Stimulated activated naive CD8-positive, alpha-beta T cell treated with anti-CD3 and anti-CD28 coated beads, Interleukin-15, Interleukin-2, amounts not matched to agents 100 U/mL and 50 U/mL, for 24 hours (primary cell): ENCODE results near the gene MYCBP2.
"Not testable (repeated sequence)": the region's sequence is repeated elsewhere in the genome, so short reads cannot be mapped to it uniquely, and the experiment has no call there.

ENCODE experiments used
- ATAC-seq: fragments of 150-1000 bp; cut with Tn5 transposase; one replicate; pipeline ENCODE4 v1.10.0; 2021
- DNase-seq: peaks from one replicate; pipeline ENCODE4 v3.0.0; 2021

Gene MYCBP2

DNA sequence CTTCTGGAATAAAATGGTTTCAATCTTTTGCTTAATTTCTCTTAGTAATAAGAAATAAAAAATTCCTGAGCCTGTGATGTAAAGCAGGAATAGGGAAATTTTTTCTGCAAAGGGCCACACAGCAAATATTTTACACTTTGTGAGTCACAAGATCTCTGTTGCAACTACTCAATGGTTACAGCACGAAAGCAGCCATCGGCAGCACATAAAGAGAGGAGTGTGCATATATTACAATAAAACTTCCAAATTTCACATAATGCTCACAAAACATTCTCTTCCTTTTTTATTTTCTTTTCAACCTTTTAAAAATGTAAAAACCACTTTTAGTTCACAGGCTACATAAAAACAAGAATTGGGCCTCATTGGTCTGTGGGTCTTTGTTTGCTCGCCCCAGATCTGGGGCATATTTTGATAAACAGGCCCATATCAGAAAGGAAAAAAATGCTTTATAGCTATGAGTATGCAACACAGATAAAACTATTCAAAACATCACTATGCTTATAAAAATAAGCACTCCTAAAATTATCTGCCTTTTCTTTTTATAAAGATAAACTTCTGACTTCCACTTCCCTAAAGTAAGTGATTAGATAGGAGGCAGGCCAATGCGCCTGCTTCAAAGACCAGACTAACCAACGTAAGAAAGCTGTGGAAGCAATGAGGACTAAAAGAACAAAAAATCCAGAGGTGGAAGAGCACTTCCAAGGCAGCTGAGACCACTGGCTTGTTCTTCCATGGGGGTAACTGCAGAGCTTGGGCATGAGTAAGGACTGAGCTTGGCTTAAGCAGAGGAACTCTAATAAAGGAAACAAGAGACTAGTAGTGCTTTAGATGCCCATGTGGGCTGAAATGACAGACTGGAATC, 26.5 kb downstream of the MYCBP2 start:
- no peak for ATAC-seq
- no peak for DNase-seq

DNA sequence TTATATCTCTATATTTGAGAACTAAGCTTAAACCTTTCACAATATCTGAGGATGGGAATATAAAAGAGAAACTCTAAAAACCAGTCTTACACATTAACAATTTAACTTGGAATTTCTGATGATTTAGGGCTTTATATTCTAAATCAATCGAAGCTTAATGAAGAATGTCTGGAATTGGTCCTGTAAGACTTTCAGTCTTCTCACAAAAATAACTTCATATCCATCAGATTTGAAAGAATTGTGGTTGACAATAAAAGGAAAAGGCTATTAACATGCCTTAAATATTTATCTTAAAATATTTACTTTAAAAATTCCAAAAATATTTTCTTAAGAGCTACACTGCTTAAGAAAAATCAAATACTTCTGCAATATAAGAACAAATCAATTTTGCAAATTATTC, 27.3 kb downstream of the MYCBP2 start:
- DNase-seq = no peak

DNA sequence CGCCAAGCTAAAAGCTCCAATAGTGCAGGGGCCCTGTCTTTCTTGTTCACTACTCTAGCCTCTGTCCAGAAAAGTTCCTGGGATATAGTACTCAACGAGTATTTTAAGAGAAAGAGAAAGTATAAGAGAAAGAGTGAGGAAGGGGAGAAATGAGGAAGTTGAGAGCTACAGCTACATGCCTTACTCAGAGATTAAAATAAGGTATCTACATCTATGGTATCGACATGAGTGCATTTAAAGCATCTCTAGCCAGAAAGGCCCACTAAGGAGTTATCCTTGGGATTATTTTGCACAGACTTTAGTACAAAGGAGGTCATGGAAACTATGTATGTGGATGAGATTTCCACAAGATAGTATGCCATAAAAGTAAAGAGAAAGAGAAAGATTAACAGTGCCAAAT, 28.5 kb downstream of the MYCBP2 start:
- peak; percentile 36 for ATAC-seq
- DNase-seq = no peak

More for the DNA sequence above, 27.3 kb downstream of the MYCBP2 start:
- ATAC-seq = no peak

DNA sequence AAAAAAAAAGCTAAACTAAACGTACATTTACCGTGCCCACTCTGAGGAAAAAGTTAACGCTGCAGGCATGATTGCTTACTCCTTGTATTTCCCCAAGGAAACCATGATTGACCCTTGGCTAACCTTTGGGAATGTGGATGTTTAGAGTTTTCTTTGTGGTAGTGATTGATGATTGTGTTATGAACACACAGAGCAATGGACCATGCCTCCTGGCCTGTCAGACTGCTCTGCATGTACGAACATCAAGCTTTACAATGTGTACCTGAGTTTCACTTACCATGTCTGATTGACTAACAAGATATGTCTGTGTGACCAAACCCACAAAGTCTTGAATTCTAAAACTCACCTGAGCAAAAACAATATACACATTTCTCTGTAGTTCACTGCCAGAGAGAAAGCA, 35.1 kb downstream of the MYCBP2 start:
- ATAC-seq (no peak), DNase-seq (no peak)

DNA sequence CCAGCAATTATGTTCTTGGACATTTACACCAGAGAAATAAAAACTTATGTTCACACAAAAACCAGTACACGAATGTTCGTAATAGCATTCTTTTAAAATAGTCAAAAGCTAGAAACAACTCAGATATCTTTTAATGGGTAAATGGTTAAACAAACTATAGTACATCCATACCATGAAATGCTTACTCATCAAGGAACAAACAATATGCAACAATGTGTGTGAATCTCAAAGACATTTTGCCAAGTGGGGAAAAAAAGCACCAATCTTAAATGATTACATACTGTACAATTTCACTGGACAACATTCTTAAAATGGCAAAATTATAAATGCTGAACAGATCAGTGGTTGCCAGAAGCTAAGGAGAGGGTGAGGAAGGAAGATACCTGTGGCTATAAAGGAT, 36.6 kb downstream of the MYCBP2 start:
- no peak for ATAC-seq
- no peak for DNase-seq

DNA sequence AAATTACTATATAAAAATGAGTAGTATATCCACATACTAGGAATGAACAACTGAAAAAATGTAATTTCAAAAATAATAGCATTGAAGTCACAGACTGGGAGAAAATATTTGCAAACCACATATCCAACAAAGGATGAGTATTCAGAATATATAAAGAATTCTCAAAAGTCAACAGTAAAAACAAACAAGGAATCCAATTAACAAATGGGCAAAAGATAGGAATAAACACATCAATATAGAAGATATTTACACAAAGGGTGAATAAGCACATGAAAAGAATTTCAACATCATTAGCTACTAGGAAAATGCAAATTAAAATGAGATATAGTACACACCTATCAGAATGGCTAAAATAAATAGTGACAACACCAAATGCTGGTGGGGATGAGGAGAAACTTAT, 37.0 kb downstream of the MYCBP2 start:
- ATAC-seq (no peak), DNase-seq (no peak)

DNA sequence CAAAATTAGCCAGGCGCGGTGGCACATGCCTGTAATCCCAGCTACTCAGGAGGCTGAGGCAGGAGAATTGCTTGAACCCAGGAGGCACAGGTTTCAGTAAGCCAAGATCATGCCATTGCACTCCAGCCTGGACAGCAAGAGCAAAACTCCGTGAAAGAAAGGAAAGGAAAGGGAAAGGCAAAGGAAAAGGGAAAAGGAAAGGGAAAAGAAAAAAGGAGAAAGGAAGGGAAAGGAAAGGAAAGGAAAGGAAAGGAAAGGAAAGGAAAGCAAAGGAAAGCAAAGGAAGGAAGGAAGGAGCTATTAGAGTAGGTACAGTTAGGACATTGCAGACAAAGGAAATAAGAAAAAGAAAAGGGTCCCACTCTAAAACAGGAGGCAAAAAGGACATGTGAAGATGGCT, 41.3 kb downstream of the MYCBP2 start:
- not testable (repeated sequence) for ATAC-seq, DNase-seq

DNA sequence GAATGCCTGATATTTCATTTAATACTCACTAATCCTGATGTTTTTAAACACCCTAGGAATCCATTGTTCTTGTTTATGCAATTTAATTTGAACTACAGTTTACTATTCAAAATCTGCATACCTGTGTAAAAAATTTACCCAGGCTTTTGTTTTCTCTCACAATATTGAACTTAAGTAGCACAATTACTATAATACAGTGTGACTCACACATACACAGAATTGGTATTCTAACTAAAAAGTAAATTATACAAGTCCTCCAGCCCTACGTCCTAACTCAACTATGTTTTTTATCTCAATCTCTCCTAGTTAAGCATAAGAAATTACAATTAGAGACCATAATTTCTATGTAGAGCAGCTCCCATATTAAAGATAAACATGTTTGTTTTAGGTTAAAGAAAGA, 41.8 kb downstream of the MYCBP2 start:
- no peak for DNase-seq
- ATAC-seq = no peak

DNA sequence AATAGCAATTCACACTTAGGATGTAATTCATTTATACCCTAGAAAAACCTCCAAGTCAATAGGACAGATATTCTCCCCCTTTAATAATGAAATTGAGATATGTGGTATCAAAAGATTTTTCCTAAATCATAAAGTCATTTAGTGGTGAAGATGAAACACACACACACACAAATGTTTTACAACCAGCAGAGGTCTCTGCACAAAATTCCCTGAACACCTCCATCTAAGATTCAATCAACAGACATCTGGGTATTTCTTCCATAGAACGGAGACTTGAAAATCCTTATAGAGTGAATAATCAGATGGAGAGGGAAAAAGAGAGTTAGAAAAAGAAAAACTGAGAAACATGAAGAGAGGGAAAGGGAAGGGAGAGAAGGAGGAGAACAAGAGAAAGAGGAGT, 52.8 kb downstream of the MYCBP2 start:
- no peak for ATAC-seq
- DNase-seq = no peak

DNA sequence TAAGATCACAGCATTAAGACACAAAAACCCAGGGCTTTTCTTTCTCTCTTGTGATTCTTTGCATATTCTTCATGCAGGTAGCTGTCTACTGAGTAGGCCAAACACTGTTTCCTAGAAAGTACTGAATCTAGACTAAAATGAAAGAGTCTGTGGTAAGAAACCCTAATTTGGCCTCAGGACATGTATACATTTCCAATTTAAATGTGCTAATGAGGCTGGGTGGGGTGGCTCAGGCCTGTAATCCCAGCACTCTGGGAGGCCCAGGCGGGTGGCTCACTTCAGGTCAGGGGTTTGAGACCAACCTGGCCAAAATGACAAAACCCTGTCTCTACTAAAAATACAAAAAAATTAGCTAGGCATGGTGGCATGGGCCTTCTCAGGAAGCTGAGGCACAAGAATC, 57.8 kb downstream of the MYCBP2 start:
- ATAC-seq = no peak
- DNase-seq = no peak

DNA sequence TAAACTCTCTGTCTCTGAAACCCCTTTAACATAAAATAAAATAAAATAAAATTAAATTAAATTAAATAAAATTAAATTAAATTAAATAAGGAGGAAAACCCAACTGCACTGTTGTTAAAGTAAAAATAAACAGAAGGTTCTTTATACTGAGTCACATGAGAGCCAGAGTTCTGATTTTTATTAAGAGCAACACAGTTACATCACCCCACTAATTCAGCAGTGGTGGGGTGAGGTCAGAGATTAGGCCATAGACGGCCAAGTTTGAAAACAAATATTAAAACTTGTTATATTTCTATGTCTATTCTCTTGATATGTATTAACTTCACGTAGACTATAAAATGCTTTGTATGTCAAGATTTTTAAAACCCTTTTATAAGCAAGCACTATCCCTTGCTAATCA, 59.5 kb downstream of the MYCBP2 start:
- DNase-seq (no peak), ATAC-seq (no peak)

DNA sequence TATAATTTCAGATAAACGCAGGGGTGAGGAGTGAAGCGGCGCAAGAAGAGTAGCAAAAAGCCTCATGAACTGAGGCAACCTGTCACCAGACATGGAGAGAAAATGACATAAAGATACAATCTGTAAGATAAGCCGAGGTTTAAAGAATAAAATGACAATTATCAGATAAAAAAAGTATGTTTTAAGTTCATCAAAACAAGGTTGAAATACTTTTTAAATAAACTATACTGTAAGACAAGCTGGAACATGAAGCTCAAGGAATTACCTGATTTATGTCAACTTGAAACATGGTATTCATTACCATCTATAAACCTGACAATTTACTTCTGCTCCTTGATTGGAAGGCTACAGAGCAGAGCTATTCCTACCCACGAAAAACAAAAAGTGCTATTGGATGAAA, 61.6 kb downstream of the MYCBP2 start:
- no peak for ATAC-seq
- DNase-seq = no peak

DNA sequence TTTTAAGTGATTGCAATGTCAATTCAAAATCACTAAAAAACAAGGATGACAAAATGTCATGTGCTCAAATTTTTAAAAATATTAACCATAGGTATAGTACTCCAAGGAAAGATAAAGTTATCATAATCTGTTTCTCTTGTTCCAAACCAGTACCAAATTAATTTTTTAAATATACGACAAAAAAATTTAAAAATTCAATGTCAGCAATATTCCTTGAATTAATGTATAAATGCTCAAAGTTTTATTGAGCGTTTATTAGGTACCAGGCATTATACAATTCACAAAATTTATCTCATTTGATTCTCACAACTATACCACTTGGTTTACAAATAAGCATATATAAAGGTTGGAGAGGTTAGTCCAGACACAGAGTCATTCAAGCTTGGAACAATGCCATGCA, 64.7 kb downstream of the MYCBP2 start:
- DNase-seq (no peak), ATAC-seq (no peak)

DNA sequence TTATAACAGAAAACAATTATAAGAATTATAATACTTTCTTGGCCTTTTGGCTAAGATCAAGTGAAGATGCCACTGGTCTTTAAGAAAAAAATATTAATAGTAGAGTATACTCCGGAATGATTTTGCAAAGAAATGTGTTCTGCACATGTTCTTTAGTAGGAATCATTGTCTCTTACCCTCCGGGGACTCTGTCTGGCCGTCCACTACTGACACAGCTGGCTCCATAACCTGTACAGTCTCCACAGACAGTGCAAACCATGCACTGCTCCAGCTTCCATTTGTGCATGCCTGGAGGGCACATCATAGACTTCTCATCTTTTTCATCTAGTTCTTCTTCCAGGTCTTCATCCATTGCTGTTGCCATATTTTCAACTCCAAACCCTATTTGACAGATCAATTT, 75.9 kb downstream of the MYCBP2 start:
- no peak for ATAC-seq
- no peak for DNase-seq

DNA sequence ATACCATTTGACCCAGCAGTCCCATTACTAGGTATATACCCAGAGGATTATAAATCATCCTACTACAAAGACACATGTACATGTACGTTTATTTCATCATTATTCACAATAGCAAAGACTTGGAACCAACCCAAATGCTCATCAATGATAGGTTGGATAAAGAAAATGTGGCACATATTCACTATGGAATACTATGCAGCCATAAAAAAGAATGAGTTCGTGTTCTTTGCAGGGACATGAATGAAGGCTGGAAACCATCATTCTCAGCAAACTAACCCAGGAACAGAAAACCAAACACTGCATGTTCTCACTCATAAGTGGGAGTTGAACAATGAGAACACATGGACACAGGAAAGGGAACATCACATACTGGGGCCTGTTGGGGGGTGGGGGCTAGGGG, 81.7 kb downstream of the MYCBP2 start:
- not testable (repeated sequence) for ATAC-seq, DNase-seq

DNA sequence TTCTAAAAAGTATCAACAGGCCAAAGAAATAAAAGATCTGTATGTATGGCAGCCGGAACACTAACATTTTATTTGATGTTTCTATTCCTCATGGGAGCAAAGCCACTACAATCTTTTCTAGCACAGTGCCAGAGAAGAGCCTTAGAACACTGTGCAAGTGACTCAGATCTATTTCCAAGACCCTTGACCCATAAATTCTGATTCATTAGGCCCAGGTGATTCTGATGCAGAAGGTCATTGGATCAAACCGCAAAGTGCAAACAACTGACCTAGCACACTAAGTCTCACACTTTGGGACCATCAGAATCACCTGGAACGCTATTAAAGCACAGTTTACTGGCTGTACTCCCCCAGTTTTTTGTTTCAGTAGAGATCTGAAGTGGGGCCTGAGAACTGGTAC, 87.6 kb downstream of the MYCBP2 start:
- DNase-seq = no peak
- no peak for ATAC-seq

DNA sequence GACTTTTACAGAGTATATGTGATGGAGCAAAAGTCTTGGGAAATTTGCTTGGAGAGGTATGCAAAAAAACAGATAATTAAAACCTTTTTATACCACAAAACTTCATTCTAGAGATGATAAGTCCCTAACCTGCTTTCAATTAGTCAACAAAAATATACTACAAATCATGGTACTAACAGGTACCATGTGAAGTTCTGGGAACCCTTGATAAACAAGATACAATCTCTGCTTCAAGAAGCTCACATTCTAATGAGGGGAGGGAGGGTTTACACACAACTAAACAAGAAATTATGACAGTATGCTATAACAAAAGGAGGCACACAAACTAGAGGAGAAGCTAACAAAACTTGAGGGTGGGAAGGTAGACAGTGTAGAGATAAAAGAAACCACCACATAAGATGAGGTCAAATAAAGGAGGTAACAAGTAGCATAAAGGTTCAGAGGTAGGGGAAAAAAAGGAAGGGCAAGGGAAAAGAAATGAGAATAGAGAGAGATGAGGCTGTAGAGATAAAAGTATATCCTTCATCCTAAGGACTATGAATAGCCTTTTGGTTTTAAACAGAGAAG, 91.4 kb downstream of the MYCBP2 start:
- no peak for DNase-seq
- no peak for ATAC-seq

DNA sequence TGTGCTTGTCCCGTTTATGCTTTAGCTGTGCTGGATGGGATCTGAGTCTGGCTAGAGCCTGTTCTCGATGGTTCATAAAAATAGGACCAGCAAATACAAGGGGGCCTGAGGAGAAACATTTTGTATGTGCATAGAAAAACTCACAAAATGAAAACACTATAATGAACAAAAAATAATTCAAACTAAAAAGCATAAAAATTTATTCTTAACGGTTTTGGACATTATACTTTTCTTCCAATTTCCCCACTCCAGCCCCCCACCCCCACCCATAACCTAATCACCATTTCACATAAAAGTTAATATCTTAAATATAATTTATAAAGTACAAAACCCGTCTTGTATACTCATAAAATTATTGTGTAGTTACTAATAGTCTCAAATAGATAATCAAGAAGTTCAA, 93.7 kb downstream of the MYCBP2 start:
- ATAC-seq = no peak

DNA sequence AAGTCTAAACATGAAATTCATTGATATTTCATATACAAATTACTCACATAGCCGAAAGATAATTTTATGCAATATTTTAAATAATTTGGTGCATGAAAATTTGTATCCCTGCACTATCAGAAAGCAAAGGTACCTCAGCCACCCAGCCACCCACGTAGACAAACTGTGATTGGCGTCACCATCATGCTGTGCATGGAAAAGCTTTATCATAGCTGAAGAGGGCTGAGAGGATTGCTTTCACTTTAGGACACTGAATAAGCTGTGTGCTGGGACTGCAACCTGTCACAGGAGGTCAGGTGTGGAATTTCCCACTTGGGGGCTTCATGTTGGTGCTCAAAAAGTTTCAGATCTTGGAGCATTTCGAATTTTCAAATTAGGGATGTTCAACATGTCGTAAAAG, 96.3 kb downstream of the MYCBP2 start:
- DNase-seq = peak; percentile 13
- peak; percentile 91 for ATAC-seq

More for the DNA sequence above, 93.7 kb downstream of the MYCBP2 start:
- no peak for DNase-seq

DNA sequence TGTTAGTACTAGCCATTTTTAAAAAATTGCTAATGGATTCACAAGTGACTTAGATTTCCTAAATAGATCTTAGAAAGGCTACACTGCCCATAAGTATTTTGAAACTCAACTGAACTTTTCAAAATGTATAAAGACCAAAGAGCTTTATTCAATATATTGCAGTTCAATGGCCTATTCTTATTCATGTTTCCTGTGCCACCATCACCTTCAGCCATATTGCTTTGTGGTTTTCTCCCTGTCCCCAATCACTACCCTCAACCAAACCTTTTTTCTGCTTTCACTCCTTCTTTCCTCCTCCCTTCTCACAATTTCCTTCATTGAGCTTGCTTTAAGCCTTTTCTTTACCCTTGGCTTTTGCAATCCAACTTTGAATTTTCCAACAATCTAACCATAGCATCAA, 100.9 kb downstream of the MYCBP2 start:
- DNase-seq (no peak), ATAC-seq (no peak)

DNA sequence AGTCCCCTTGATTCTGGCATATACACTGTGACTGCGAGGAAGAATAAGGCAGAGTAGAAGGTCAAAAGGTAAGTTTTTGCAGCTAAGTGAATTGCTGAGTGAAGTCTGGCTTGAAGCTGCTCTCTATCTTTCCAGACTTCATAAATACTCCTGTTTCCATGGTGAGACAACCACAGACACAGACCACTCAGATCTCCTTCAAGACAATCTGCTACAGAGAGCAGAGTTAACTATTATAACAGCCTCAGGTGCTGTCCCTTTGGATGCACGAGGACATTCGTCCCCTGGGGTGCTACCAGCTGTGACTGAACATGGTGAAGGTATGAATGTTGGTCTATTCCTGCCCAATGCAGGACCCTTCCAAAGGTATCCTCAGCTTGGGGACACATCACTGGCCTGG, 104.0 kb downstream of the MYCBP2 start:
- ATAC-seq (peak; percentile 53), DNase-seq (no peak)

DNA sequence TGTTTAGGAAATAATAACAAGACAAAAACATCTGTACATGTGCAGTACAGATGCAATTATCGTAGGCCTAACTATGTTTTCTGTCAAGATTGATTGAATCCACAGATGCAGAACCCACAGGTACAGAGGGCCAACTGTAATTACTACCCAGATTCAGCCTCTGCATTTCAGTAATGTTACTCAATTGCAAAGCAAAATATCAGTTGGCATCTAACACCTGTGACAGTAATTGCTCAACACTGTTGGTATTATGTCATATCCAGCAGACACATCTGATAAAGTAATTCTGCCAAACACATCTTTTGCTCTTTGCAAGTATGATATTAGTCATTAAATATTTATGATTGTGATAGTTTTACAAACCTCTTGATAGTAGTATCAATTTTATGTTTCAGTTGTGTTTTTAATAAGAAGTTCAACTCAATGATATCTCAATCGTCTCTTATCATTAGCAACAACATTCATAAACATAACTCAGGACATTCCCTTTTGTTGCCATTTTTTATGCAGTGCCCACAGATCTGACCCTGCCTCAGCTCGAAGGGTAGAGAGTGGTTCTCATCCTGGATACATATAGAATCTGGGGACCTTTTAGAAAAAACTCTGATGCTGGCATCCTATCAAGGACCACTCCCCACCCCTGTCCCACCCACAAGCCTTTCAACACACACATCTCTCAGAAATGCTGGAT, 104.7 kb downstream of the MYCBP2 start:
- DNase-seq (no peak), ATAC-seq (no peak)

DNA sequence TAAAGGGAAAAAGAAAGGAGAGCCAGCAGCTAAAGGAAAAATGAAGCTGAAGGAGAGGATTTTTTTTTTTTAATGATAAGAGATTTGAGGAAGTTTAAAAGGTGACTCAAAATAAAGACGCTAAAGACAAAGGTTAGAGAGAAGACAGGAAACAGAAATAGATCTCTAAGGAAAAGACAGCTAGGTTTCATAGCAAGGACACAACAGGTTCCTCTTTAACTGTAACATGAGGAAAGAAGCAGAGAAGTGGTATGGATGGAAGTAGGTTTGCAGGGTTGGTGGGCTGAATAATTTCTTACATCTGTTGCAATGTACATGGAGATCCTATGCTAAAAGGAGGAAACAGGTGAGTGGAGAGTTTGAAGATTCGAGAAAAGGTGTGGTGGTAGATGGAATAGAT, 107.5 kb downstream of the MYCBP2 start:
- no peak for ATAC-seq
- no peak for DNase-seq
